Ramos (cell line): Measurements from ENCODE around the gene TJP3.

Source experiments
- in situ Hi-C: fragments of 300-500 bp; cut with MboI; formaldehyde crosslinking; loops from one replicate; pipeline ENCODE4 v1.14.3; 2022; ENCODE audit warnings: low sequenced_read_pairs; ENCODE audit not compliant: unreplicated experiment

Gene TJP3

GRCh38 chr19:3670796-3671679, 37.1 kb upstream of the TJP3 start:
- in situ Hi-C loops: no loop called here

DNA sequence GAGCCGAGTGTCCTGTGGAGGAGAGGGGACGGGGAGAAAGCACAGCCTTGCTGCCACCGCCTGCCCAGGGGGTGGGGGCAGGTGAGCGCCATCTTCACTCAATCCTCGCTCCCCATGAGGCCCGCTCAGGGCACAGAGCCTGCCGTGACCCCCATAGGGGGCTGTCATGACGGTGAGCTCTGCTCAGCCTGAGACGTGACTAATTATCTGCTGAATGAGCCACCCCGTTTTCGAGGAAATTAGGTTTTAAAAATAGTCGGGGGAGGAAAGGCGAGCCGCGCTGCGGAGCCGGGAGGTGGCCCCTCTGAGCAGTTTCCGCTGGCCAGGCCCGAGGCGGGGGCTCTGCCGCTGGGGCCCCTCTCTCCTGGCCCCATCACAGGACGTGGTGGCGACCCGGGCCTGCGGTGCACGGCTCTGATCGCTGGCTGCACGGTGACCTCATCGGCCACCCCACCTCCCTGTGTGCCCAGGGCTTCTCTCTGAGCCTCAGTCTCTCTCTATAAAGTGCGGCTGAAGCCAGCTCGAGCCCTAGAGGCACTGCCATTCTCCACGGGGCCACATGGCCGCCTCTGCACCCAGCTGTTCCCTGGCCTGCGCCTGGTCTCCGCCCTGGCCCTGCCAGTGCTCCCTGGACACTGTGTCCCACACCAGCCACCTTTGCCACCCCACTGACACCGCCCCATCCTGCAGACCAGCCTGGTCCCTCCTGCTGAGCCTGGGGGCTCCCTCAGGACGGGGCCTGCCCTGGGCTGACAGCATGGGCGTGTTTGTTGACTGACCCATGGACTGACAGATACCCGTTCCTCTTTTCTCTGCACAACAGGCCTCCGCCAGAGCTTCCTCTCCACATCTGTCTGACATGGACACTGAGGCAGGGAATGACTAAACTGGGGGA, 36.3 kb upstream of the TJP3 start:
- in situ Hi-C loops: no loop called here

DNA sequence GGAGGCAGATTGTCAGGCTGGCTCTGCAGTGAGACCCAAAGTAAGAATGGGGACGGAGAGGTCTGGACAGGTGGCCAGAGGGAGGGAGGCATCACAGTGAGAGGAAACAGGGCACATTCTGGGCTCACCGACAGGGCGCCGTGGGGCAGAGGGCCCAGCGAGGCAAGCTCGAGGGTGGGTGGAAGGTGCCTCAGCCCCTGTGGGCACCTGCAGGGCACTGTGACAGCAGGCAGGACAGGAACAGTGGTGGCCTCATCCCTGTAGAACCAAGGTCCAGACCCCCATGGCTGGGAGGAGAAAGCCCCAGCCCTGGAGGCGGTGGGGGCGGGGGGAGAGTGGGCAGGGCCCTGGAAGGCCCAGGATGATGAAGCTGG, 35.6 kb upstream of the TJP3 start:
- in situ Hi-C loops: no loop called here

DNA sequence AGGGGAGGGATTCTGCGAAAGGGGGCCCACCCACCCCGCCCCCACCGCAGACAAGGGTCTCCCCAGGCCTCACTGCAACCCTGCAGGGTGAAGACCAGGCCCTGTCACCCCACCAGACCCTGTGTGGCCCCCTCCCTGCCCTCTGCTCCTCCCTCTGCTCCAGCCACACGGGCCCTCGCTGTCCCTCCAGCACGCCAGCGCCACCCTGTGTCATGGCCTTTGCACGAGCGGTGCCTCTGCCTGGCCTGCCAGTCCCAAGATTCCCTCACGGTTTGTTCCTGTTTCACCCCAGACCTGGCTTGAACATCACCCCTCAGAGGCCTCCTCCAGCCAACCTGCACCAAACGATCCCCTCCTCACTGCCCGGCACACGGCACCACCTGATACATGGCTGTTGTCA, 35.2 kb upstream of the TJP3 start:
- in situ Hi-C loops: no loop called here

GRCh38 chr19:3673506-3674439, 34.4 kb upstream of the TJP3 start:
- in situ Hi-C loops: no loop called here

- in situ Hi-C loops: no loop called here
Measured at GRCh38 chr19:3674784-3675543, 33.2 kb upstream of the TJP3 start.

- in situ Hi-C loops: no loop called here
Measured at GRCh38 chr19:3678188-3678587, 30.0 kb upstream of the TJP3 start.

- in situ Hi-C loops: no loop called here
Measured at GRCh38 chr19:3679138-3679537, 29.0 kb upstream of the TJP3 start.

GRCh38 chr19:3679581-3679980, 28.6 kb upstream of the TJP3 start:
- in situ Hi-C loops: no loop called here

GRCh38 chr19:3680939-3681338, 27.2 kb upstream of the TJP3 start:
- in situ Hi-C loops: no loop called here

- in situ Hi-C loops: no loop called here
Measured at GRCh38 chr19:3682286-3682685, 25.9 kb upstream of the TJP3 start.

- in situ Hi-C loops: no loop called here
Measured at GRCh38 chr19:3682741-3683404, 25.3 kb upstream of the TJP3 start.

- in situ Hi-C loops: no loop called here
Measured at GRCh38 chr19:3683405-3684053, 24.7 kb upstream of the TJP3 start.

GRCh38 chr19:3684054-3684816, 23.9 kb upstream of the TJP3 start:
- in situ Hi-C loops: no loop called here

- in situ Hi-C loops: no loop called here
Measured at GRCh38 chr19:3684817-3685410, 23.3 kb upstream of the TJP3 start.

DNA sequence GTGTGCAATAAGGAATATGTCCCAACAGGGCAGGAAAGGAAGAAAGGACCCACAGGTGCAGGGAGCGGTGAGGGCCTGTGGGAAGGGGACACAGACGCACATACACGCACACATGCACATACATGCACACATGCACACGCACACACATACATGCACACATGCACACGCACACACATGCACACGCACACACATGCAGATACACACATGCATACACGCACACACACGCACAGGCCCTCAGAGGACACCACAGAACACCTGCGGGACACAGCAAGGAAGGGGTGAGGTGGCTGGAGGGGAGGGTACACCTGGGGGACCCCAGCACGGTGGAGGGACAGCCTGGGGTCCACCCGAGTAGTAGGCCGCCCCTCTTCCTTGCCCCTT, 20.8 kb upstream of the TJP3 start:
- in situ Hi-C loops: no loop called here
